GOT3 (cell line): ENCODE measurements around the gene ZNF705A.
"Not testable (repeated sequence)": the region's sequence is repeated elsewhere in the genome, so short reads cannot be mapped to it uniquely, and the experiment has no call there.

Experiments used
- DNase-seq: peaks from one replicate; lab custom pipeline; 2025; ENCODE audit warnings: mixed read lengths; lab: John Stamatoyannopoulos, UW

ZNF705A gene

DNA sequence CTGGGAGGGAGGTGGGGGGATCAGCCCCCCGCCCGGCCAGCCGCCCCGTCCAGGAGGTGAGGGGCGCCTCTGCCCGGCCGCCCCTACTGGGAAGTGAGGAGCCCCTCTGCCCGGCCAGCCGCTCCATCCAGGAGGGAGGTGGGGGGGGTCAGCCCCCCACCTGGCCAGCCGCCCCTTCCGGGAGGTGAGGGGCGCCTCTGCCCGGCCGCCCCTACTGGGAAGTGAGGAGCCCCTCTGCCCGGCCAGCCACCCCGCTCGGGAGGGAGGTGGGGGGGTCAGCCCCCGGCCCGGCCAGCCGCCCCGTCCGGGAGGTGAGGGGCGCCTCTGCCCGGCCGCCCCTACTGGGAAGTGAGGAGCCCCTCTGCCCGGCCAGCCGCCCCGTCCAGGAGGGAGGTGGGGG is 27.4 kb downstream of the ZNF705A start:
- not testable (repeated sequence) for DNase-seq

DNA sequence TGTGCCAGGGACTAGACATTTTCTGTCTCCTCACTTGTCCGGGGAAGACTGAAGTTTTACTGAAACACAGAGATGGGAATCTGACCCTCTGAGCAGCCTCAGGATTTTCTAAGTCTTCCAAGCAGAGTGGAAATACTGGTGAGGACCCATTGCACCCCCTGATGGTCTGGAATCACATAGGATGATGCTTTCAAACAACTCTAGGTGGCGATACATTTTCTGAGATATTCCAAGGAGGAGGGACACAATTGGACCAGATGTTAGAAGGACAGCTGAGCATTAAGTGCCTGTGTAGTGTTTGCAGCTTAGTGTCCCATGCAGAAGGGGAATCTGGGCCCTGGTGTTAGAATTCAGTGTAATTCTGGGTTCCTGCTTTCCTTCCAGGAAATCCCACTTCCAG is 31.3 kb downstream of the ZNF705A start:
- not testable (repeated sequence) for DNase-seq

DNA sequence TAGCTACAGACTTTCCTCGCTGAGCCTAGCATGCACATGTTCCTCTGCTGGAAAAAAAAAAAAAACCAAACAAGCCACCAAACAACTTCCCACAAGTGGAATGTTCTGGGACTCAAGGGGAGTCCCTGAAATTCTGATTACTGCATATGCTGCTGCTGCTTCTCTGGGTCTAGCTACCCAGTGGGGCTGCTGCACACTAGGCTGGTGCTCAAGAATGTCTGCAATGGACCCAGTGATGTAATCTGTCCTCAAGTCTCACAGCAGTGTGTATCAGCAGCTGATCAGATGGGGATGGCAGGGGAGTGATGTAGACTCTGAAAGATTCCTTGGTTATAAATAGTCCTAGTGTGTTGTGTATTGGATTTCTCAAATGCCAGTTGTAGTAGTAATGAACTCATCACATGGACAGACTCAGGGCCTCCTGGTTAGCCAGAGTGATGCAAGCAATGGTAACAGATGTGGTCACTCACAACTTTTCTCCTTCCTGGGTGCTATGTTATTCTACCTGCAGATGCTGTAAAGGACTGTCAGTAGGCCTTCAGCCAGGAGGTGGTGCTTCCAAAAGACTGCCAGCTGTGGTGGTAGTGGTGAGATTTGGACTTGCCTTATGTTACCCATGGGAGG is 41.0 kb downstream of the ZNF705A start:
- DNase-seq = not testable (repeated sequence)

DNA sequence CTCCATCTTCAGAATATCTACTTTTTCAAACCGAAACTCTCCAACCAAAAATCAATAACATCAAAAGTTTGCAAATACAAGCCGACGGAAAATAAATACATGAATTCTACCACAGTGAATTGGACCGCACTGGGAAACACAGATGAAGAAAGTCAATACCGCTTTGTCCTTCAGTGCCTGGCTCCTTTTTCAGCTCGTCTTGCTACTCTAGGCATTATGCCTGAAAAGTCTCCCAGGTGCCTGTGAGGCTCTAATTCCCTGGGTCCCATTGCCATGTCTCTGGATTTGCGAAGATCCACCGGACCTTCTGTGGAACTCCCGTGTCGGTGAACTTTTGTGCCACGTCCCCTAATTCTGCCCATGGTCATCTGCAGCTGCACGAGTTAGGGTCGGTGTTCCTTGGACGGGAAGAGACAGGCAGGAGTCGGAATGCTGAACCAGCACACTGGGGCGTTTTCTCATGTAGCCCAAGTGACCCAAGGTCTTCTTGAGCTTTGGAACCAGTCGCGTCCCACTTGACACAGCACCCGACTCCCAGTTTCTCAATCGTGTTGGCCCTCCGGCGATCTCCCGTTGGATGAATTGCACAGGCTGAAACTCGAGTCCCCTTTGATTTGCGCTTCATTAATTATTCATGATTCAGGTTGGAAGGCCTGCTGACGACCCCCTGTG is 62.0 kb downstream of the ZNF705A start:
- DNase-seq = not testable (repeated sequence)

DNA sequence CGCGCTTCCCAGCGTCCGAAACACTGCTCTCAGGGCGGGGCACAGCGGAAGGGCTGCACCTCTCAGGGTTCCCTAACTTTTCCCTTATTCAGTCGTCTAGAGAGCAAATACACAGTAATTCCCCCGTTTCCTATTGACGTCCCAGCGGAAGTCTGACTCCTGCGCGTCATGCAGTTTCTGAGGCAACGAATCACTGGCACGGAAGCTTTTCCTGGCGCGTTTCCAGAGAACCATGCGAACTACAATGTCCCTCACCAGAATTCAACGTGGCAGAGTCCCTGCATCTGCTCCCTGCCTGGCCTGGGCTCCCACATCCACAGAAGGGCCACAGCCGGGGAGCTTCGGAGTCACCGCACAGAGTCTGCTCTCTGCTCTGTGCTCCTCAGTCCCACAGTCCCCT is 64.6 kb downstream of the ZNF705A start:
- not testable (repeated sequence) for DNase-seq

DNA sequence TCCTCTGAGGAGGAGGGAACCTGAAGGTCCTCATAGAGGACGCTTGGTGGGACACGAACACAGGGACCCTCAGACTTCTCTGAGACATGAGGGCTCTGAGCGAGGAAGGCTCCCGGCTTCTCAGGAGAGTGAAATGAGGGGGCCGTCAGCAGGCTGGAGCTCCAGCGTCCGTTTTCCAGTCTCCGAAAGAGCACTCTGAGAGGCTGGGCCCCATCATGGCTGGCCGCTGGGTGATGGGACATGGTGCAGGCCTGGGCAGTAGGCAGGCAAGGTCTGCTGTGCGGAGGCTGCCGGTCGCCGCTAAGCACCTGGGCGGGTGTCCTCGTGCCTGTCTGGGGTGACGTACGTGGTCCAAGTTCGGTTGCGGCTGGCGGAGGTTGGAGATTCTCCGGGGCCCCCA is 65.0 kb downstream of the ZNF705A start:
- not testable (repeated sequence) for DNase-seq

DNA sequence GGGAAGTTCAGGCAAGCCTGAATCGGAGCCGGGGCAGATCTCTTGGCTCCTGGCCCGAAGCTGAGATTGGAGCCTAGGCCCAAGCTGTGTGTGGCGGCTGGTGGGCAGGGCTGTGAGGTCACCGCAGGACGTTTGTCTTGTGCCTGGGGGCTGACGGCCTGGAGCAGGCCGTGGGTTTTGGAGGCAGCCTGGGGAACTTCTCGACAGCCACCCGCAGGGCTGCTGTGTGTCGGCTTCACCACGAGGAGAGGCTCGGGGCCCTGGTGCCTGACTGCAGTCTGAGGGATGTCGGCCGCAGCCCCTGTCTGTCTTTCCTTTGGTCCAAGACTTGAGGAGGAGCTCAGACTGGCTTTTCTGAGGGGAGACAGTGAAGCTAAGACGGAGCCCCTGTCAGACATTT is 65.5 kb downstream of the ZNF705A start:
- not testable (repeated sequence) for DNase-seq

DNA sequence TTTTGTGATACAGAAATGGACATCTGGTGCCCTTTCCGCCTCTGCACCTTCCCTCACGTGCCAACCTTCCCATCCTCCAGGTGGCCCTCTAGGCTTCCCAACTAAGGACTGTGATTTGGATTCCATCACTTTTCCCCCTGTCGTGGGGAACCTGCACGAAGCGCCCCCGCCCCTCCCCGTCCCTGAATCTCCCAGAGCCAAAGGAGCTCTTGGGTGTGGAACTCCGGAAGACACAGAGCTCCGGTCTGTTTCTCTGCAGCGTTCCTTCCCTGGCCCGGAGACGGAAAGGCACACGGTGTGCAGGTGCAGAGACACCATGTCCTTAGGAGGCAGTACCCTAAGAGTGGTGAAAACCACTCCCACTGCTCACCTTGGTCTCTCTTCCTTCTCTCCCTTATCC is 66.8 kb downstream of the ZNF705A start:
- DNase-seq = not testable (repeated sequence)

DNA sequence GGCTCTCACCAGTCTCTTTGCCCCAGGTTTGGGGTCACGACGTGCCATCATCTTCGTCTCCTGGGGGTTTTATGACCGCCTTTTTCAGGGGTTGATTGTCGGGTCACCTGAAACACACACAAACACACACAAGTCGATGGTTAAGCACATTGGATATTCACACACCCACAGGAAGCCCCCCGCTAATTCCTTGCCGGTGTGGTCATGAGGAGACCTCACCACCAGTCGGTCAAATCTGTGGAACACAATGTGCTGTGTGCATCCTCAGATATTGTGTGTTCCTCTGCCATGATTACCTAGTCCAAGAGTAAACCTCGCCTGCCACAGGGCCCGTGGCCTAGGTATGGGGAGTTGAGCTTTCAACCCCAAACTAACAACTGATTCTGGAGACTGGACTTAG is 68.0 kb downstream of the ZNF705A start:
- DNase-seq = not testable (repeated sequence)

DNA sequence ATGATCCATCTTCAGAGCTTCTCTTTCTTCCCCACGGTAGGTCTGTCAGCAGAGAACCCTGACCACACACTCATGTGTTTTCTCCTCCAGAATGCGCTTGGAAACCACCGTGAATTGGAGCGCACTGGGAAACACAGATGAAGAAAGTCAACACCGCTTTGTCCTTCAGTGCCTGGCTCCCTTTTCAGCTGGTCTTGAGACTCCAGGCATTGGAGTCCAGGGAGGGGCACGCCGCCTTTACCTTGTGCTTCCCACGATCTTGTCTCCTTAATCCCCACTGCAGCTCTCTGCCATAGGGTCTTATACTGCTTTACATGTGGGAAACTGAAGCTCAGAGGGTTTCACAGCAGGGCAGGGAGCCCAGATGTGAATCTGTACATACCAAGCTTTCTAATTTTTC is 69.5 kb downstream of the ZNF705A start:
- DNase-seq = no peak

DNA sequence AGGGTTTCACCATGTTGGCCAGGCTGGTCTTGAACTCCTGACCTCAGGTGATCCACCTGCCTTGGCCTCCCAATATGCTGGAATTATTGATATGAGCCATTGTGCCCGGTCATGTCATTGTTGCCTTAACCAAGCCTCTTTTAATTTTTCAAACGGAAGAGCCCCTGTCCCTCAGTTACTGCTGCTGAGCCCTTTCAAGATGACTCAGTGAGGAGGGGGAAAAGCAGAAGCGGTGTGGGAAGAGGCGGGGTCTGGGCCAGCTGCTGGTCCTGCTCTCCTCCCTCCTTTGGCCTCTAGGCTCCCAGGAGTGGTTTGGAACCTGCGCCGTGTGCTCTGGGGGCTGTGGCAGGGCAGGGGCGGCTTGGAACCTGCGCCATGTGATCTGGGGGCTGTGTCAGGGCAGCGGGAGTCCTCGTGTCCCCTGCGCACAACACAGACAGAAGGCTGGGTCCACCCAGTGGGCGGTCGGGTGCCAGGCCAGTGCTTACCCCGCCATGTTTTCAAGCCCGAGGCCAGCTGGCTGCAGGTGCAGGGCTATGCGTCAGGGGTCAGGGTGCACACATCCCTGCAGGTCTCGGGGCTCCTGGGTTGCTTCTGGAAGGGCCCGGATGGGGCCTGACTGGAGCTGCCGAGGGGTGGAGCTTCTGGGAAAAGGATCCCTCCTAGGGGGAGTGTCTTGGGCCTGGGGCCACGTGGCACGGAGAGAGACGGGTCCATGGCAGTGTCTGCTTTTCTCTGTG is 70.3 kb downstream of the ZNF705A start, which contains the start of gene FAM90A1:
Gene FAM90A1 (minus strand): TSS at position 627 of the 740 bp plus-strand sequence. CDS start 2,786 bp downstream, outside the sequence.
- not testable (repeated sequence) for DNase-seq

DNA sequence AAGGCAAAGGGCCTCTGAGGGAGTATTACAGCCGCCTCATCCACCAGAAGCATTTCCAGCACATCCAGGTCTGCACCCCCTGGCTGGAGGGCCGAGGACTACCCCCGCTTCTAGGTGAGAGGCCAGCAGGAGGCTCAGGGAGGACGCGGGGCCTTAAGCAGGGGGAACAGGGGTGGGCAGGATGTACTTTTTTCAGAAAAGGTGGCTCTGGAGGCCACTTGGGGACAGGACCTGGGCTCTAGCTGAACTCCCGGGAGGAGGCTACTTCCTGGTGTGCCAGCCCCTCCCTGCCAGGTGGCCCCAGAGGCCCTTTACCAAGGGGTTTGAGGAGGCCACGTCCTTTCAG is 70.9 kb downstream of the ZNF705A start:
- not testable (repeated sequence) for DNase-seq

DNA sequence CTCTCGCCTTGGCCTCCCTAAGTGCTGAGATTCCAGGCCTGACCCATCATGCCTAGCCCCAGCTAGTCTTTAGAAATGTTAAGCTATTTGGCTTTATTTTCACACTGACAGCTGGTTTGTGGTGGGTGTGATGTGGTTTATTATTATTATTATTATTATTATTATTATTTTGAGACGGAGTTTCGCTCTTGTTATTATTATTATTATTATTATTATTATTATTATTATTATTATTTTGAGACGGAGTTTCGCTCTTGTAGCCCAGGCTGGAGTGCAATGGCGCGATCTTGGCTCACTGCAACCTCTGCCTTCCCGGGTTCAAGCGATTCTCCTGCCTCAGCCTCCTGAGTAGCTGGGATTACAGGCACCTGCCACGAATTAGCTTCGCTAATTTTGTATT is 71.8 kb downstream of the ZNF705A start:
- not testable (repeated sequence) for DNase-seq

DNA sequence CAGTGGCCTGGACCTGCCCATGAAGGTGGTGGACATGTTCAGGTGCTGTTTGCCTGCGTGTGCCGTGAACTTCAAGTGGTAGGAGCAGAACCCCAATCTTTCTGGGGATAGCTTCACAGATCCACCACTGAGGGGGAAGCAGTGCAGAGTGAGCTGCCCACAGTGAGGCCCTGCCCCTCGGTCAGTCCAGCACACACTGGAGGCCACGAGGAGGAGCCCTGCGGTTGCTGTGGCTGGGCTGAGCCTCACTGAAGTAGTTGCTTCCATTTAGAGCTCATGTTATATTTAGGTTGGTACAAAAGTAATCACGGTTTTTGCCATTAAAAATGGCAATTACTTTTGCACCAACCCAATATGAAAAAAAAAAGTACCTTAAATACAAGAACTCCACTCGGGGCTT is 72.7 kb downstream of the ZNF705A start:
- not testable (repeated sequence) for DNase-seq
